A673 (cell line): ENCODE data around the gene IDUA.

Experiments
- CTCF ChIP-seq: fragments of 300-800, 200-600 bp; sonication (generic); conservative IDR thresholded peaks from 2 replicates; pipeline ENCODE4 v1.5.1; 2017; ENCODE audit warnings: low read depth, mild to moderate bottlenecking, antibody characterized with exemption, low read length, moderate library complexity, mixed read lengths
- EZH2 ChIP-seq: fragments of 200-600 bp; sonication (generic); IDR thresholded peaks from 2 replicates; pipeline ENCODE4 v1.6.1; 2017; ENCODE audit warnings: borderline replicate concordance, low read depth, mild to moderate bottlenecking, mixed read lengths, antibody characterized with exemption, low read length; ENCODE audit not compliant: poor library complexity, severe bottlenecking

GRCh38 chr4:989722-990471, 3.1 kb downstream of the IDUA start:
- no peak for TF ChIP-seq CTCF
- no peak for TF ChIP-seq EZH2
